Glomerular visceral epithelial cell (primary cell): ENCODE data around the gene THAP4.
"Not testable (repeated sequence)": the region's sequence is repeated elsewhere in the genome, so short reads cannot be mapped to it uniquely, and the experiment has no call there.

Experiments used
- DNase-seq: peaks from one replicate; pipeline ENCODE4 v3.0.0-alpha.2; 2016; ENCODE audit errors: extremely low spot score

THAP4 gene

GRCh38 chr2:241584436-241584835 lies 52.5 kb downstream of the THAP4 start:
- DNase-seq = no peak

- DNase-seq = no peak
Observed at GRCh38 chr2:241582806-241583205, 54.2 kb downstream of the THAP4 start.

DNA sequence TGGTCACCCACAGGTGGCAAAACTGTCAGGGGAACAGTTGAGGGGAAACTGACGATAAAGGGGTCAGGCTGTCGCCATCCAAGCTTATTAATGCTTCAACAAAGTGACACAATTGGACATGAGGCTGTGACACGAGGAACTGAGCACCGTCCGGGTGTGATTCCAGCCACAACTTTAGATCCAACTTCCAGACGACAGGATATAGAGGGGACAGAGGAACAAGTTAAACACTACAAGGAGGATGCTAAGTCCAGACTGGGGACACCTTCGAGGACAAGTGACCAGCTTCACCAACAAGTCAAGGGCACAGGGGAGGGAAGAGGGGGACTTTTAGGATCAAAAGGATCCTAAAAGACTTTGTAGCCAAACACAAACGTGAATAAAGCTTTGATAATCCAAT lies 54.6 kb downstream of the THAP4 start:
- no peak for DNase-seq

DNA sequence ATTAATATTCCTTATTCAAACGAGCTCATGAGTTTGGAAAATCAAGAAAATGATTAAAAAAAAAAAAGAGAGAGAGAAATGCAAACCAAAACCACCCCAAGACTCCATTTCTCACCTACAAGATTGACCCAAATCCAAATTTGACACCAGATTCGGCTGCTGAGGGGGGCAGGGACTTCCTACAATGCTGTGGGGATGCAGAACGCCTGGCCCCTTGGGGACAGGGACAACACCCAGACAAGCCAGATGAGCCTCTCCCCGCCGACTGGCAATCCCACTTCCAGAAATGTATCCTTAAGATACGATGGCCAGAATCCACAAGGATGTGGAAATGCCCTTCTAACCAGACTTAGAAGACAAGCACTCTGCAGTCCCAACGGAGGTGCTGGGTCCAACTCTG lies 57.7 kb downstream of the THAP4 start:
- DNase-seq = no peak

DNA sequence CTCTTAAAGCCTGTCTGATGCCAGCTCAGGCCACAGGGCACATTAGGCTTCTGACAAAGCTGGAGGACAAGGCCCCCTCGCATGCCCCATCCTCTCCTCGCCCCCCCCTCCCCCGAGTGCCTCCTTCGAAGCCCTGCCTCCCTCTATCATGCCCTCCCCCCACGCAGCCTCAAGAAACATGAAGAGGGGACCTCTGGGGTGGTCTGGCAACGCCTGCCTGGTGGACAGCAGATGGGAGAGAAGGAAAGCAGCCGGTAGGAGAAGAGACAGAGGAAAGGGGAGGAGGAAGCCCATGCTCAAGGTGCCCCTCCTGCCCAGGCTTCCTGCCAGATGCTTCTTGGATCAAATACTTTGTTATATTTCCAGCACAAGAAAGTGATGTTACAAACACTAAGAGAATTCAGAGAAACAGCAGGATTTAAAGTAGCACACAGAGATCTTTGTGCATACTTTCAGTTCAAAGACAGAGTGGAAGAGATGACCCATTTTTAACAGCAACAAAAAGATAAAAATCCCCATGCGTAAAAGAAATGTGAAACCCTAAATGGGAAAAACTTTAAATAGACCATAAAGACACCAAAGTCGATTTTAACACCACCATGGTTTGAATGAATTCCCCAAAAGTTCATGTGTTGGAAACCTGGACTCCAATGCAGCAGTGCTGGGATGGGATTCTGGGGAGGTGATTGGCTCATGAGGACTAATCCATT lies 59.4 kb downstream of the THAP4 start:
- no peak for DNase-seq

GRCh38 chr2:241576293-241576654 lies 60.7 kb downstream of the THAP4 start:
- DNase-seq = no peak

GRCh38 chr2:241575624-241576292 lies 61.2 kb downstream of the THAP4 start:
- no peak for DNase-seq

DNA sequence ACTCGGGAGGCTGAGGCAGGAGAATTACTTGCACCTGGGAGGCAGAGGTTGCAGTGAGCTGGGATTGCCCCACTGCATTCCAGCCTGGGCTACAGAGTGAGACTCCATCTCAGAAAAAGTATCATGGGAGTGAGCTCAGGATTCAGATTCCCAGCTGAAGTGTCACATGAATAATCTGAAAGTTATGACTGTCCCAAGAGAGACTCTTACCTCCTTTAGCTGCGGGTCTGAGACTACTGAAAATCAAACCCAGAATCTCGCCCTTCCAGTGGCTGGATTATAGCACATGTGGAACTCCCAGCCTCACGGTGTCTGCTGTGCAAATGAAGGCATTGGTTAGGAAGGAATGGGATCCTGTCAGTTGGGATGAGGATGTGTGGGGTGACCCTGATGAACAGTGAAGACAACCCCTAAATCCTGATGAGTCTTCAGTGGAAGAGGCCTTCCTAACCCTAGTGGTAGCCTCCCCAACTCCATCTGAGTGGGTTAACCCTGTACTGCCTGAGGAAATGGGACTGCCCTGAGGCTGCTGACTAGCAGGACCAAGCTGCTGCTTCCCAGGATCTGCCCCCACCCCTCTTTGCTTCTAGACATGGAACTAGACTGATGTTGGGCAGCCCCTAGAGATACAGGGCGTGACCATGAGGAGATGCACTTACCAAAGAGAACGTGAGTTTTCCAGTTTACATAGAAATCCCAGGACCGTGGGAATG lies 61.9 kb downstream of the THAP4 start:
- DNase-seq = no peak

DNA sequence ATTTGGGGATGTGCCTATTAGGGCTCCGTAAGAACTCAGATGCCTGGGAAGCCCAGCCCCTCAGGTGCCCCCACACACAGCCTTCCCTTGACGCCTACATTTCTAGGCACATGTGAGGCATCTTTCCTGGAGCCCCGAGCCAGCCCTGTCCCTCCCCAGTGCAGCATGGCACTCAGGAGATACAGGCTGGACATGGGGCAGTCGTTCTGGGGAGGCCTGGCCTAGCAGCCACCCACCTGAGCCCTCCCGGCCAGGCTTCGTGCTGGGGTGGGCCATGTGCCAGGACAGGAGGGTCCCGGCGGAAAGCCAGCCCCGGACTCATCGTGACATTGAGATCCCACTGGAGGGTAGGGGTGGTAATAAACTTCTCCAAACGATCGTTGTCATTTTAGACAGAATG lies 63.2 kb downstream of the THAP4 start:
- no peak for DNase-seq

GRCh38 chr2:241572915-241573651 lies 63.9 kb downstream of the THAP4 start:
- not testable (repeated sequence) for DNase-seq

- DNase-seq = no peak
Observed at GRCh38 chr2:241571821-241572620, 64.9 kb downstream of the THAP4 start.

GRCh38 chr2:241570961-241571581 lies 65.9 kb downstream of the THAP4 start:
- no peak for DNase-seq

GRCh38 chr2:241569831-241570281 lies 67.1 kb downstream of the THAP4 start:
- no peak for DNase-seq

GRCh38 chr2:241568726-241569125 lies 68.2 kb downstream of the THAP4 start:
- no peak for DNase-seq

- no peak for DNase-seq
Observed at GRCh38 chr2:241567776-241568175, 69.2 kb downstream of the THAP4 start.

GRCh38 chr2:241567266-241567665 lies 69.7 kb downstream of the THAP4 start:
- not testable (repeated sequence) for DNase-seq

- no peak for DNase-seq
Observed at GRCh38 chr2:241566468-241566867, 70.5 kb downstream of the THAP4 start.

- DNase-seq = not testable (repeated sequence)
Observed at GRCh38 chr2:241566021-241566420, 70.9 kb downstream of the THAP4 start.

DNA sequence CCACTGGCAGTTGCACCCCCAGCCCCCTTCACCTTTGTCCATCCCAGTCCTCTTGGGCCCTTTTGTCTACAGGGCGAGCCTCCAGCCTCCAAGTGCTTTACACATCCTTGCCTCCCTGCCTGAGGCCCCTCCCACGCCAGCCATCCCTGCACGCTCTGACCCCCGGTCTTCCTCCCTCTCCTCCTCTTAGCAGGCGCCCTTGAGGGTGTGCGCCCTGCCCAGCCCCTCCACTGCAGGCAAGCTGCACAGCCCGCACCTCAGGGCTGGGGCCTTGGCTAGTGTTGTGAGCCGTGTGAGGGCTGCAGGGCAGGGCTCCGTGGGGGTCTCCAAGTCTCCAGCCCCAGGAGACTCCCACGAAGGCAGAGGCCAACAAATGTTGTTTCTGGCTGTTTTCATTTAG lies 71.5 kb downstream of the THAP4 start:
- DNase-seq = no peak

DNA sequence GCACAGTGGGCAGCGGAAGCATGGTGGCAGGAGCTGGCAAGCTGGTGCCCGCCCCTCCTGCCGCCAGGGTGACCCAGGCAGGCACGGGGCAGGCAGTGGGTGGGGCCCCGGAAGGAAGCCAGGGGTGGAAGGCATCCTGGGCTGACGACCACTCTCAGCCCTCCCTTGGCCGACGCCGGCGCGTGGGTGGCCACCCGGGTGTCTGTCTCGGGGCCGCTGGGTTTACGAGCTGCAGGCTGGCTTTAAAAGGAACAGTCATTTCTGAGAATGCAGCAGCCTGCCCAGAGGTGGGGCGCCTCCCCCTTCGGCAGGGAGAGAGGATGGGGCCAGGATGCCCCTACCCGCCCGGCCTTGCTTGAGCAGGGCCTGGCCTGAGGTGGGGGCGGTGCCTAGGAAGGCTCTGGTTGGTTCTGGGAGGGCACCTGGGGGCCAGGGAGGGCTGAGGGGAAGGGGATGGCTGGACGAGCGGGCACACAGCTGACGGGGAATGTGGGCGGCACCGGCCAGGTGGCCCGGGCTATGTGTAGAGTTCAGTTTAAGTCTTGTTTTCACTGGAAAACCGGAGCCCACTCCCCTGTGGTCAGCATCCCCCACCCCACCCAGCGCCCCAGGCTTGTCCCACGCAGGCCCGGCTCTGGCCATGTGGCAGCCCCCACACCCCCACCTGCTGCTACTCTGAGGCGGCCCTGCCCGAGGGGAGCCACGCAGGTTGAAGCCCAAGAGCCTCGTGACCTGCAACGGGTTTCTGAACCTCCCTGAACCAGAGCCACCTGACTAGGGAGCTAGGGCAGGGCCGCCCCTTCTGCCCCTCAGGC lies 72.2 kb downstream of the THAP4 start:
- no peak for DNase-seq
